ENCODE data around the gene CELSR1. TPM values are rescaled to one million over a fixed set of nuclear protein-coding genes. Genes with fewer than 3 reads are reported as not detected.

The CELSR1 gene
- total RNA-seq, 1 experiment from 2014 or later = 19.6 TPM

DNA sequence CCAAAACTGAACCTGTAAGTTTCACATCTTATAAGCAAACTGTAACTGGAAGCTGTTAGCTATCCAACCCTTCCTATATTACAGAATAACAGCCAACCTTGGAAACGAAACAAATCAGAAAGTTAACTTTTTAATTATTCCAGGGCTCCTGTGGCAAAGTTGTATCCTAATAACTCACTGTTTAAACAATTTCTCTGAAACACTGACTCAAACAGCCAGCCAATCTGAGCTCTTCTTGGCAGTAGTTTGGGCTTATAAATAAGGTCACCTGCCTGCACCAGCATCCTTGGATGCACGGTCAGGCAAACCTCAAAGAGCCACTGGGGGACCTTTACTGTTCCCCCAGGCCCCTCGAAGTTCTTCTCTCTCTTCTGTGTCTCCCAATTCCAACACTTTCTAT is 5.0 kb downstream of the CELSR1 start (continued):
- TF ChIP-seq SRF (IDR thresholded peaks at IDR 0.05; ENCODE audit: low read depth) = no peak

DNA sequence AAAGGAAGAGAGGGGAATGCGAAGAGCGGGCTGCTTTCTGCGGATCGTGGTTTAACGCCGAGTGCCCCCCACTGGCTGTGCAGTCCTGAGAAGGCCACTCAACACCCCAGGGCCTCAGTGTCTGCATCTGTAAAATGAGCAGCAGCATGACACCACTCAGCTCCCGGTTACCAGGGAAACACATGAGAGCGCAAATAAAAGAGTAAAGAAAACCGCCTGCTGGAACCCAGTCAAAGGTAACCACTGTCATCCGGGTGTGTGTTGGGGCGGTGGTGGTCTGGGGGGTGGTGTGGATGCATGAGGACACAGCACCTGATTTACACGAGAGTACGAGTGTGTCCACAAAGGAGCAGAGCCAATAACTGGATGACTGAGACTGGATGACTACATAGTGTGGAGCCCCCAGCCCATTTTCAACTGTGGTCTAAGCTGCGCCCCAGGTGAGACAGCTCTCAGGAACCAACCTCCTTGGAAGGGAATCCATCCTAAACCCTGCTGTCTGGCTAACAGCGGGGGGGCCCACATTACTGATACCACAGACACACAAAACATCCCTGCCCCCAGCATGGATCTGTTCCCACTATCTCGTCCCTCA is 5.7 kb downstream of the CELSR1 start:
- Histone ChIP-seq H3K4me2 (ENCODE audit: low read length) (no peak overlapping the region), H3K27me3 (ENCODE audit: insufficient read depth, low read length) (no peaks in the 10 kb centered on the region), H4K20me1 (ENCODE audit: insufficient read depth) (no peaks in the 10 kb centered on the region), H3K9me2 (ENCODE audit: insufficient read depth) (no peaks in the 10 kb centered on the region), H2AFZ (ENCODE audit: low read depth, low read length, poor library complexity, severe bottlenecking) (no peak overlapping the region), H3K9ac (ENCODE audit: low read length) (no peak overlapping the region), H3K36me3 (ENCODE audit: control insufficient read depth in 1 of 2, insufficient read depth in 2 of 2, low read length in 2 of 2) (no peaks in the 10 kb centered on the region), H3K4me1 (ENCODE audit: control insufficient read depth in 1 of 2, insufficient read depth in 2 of 2, low read length in 2 of 2) (peaks cover 0 to 24% of the 10 kb centered on the region in 2 experiments; a peak in 3 of 4 replicates), H3K9me3 (ENCODE audit: control insufficient read depth in 1 of 2, insufficient read depth in 1 of 2, low read depth in 1 of 2, low read length in 2 of 2) (peaks cover 0 to 14% of the 10 kb centered on the region in 2 experiments; a peak in 1 of 4 replicates), H3K27ac (ENCODE audit: low read depth, low read length) (no peak overlapping the region), H3K4me3 (replicated peaks in 1 of 2; ENCODE audit: low read depth in 1 of 2, low read length in 2 of 2) (no peak overlapping the region), H3K79me2 (ENCODE audit: insufficient read depth, low read length) (peaks cover 28% of the 10 kb centered on the region)
- intact Hi-C loops (cut with micrococcal nuclease) = loop anchor here (10.0 kb wide), 1 partner anchor 77 kb away; no protein-coding TSS in a partner anchor
- TF ChIP-seq, protein P1, sequence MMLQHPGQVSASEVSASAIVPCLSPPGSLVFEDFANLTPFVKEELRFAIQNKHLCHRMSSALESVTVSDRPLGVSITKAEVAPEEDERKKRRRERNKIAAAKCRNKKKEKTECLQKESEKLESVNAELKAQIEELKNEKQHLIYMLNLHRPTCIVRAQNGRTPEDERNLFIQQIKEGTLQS (IDR thresholded peaks at IDR 0.05) = no peak
- no peak for TF ChIP-seq ELF1 (IDR thresholded peaks at IDR 0.05; ENCODE audit: borderline replicate concordance, low read depth)
- no peak for TF ChIP-seq SIN3A (IDR thresholded peaks at IDR 0.05; ENCODE audit: low read depth)
- no peak for TF ChIP-seq POLR2AphosphoS5 (IDR thresholded peaks at IDR 0.05; ENCODE audit: low read depth, low read length)
- TF ChIP-seq, protein P2, sequence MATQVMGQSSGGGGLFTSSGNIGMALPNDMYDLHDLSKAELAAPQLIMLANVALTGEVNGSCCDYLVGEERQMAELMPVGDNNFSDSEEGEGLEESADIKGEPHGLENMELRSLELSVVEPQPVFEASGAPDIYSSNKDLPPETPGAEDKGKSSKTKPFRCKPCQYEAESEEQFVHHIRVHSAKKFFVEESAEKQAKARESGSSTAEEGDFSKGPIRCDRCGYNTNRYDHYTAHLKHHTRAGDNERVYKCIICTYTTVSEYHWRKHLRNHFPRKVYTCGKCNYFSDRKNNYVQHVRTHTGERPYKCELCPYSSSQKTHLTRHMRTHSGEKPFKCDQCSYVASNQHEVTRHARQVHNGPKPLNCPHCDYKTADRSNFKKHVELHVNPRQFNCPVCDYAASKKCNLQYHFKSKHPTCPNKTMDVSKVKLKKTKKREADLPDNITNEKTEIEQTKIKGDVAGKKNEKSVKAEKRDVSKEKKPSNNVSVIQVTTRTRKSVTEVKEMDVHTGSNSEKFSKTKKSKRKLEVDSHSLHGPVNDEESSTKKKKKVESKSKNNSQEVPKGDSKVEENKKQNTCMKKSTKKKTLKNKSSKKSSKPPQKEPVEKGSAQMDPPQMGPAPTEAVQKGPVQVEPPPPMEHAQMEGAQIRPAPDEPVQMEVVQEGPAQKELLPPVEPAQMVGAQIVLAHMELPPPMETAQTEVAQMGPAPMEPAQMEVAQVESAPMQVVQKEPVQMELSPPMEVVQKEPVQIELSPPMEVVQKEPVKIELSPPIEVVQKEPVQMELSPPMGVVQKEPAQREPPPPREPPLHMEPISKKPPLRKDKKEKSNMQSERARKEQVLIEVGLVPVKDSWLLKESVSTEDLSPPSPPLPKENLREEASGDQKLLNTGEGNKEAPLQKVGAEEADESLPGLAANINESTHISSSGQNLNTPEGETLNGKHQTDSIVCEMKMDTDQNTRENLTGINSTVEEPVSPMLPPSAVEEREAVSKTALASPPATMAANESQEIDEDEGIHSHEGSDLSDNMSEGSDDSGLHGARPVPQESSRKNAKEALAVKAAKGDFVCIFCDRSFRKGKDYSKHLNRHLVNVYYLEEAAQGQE (IDR thresholded peaks at IDR 0.05; ENCODE audit: low read depth) = no peak
- no peak for TF ChIP-seq POLR2A (IDR thresholded peaks at IDR 0.05; ENCODE audit: borderline replicate concordance, extremely low read depth, insufficient read depth, insufficient read length)
- TF ChIP-seq, protein P3, sequence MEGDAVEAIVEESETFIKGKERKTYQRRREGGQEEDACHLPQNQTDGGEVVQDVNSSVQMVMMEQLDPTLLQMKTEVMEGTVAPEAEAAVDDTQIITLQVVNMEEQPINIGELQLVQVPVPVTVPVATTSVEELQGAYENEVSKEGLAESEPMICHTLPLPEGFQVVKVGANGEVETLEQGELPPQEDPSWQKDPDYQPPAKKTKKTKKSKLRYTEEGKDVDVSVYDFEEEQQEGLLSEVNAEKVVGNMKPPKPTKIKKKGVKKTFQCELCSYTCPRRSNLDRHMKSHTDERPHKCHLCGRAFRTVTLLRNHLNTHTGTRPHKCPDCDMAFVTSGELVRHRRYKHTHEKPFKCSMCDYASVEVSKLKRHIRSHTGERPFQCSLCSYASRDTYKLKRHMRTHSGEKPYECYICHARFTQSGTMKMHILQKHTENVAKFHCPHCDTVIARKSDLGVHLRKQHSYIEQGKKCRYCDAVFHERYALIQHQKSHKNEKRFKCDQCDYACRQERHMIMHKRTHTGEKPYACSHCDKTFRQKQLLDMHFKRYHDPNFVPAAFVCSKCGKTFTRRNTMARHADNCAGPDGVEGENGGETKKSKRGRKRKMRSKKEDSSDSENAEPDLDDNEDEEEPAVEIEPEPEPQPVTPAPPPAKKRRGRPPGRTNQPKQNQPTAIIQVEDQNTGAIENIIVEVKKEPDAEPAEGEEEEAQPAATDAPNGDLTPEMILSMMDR (IDR thresholded peaks at IDR 0.05 in 2 of 3, conservative IDR thresholded peaks at IDR 0.05 in 1 of 3; ENCODE audit: borderline replicate concordance in 1 of 3, insufficient read depth in 1 of 3, low read depth in 2 of 3, low read length in 2 of 3) = no peak
- no TSS peak for BruUV-seq (replicated peaks)
- ChIA-PET RAD21 (ENCODE audit: low non-redundant PET in 1 of 2, low total read pairs in 2 of 2, uncharacterized antibody in 2 of 2, unreplicated experiment in 2 of 2) (no interaction called here), CTCF (no interaction called here), POLR2A (no interaction called here)
- ATAC-seq = no peak
- no peak for DNase-seq (ENCODE audit: low read depth, low spot score)
